ENCODE results near the gene GGNBP2.

- TF ChIP-seq, protein P1, sequence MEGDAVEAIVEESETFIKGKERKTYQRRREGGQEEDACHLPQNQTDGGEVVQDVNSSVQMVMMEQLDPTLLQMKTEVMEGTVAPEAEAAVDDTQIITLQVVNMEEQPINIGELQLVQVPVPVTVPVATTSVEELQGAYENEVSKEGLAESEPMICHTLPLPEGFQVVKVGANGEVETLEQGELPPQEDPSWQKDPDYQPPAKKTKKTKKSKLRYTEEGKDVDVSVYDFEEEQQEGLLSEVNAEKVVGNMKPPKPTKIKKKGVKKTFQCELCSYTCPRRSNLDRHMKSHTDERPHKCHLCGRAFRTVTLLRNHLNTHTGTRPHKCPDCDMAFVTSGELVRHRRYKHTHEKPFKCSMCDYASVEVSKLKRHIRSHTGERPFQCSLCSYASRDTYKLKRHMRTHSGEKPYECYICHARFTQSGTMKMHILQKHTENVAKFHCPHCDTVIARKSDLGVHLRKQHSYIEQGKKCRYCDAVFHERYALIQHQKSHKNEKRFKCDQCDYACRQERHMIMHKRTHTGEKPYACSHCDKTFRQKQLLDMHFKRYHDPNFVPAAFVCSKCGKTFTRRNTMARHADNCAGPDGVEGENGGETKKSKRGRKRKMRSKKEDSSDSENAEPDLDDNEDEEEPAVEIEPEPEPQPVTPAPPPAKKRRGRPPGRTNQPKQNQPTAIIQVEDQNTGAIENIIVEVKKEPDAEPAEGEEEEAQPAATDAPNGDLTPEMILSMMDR (IDR thresholded peaks at IDR 0.05) = no peak
- TF ChIP-seq POLR2A (IDR thresholded peaks at IDR 0.05) (no peak), EP300 (IDR thresholded peaks at IDR 0.05) (no peak)
Measured at GRCh38 chr17:36498560-36499300, 46.0 kb upstream of the GGNBP2 start.
